HG03064 (cell line): ENCODE measurements around the gene FIS1.
"Not testable (repeated sequence)": the region's sequence is repeated elsewhere in the genome, so short reads cannot be mapped to it uniquely, and the experiment has no call there.

Source experiments
- ATAC-seq: cut with Tn5 transposase; IDR thresholded peaks from one replicate; pipeline ENCODE4 v1.9.1; 2021; ENCODE audit warnings: low read depth; ENCODE audit not compliant: unreplicated experiment

The FIS1 gene

DNA sequence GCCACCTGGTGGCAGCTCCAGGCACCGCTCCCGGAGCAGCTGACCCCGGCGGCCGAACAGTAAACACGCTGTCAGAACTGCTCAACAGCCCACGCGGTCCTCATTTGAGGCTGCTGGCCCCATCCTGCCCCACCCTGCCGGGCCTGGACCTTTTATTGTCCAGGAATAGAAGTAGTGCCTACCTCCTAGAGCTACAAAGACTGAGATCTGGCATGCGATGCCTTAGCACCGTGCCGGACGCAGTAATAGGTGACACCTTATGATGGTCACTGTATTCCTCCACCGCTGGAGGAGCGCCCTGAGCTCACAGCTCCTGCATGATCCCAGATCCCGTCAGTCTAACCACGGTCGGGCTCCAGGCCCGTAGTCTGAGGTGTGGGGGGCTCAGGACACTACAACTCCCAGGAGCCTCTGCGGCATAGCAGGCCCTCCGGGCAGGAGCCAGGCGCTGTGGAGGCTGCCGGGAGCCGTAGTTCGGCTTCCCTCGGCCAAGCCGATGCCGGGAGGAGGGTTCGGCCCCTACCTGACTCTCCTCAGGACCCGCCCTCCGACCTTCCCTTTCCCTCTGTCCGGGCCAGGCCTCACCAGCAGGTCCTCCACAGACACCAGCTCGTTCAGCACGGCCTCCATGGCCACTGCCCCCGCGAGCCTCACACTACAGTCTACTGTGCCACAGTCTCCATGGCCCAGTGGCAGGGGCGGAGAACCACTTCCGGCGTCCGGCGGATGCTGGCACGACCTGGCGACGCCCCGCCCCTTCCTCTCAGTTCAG, at the start of gene FIS1:
Gene FIS1, minus strand, starts transcription at position 707 of the 772 bp plus-strand sequence. Its CDS starts 77 bp downstream, at position 630.
- peak; percentile 93 for ATAC-seq

DNA sequence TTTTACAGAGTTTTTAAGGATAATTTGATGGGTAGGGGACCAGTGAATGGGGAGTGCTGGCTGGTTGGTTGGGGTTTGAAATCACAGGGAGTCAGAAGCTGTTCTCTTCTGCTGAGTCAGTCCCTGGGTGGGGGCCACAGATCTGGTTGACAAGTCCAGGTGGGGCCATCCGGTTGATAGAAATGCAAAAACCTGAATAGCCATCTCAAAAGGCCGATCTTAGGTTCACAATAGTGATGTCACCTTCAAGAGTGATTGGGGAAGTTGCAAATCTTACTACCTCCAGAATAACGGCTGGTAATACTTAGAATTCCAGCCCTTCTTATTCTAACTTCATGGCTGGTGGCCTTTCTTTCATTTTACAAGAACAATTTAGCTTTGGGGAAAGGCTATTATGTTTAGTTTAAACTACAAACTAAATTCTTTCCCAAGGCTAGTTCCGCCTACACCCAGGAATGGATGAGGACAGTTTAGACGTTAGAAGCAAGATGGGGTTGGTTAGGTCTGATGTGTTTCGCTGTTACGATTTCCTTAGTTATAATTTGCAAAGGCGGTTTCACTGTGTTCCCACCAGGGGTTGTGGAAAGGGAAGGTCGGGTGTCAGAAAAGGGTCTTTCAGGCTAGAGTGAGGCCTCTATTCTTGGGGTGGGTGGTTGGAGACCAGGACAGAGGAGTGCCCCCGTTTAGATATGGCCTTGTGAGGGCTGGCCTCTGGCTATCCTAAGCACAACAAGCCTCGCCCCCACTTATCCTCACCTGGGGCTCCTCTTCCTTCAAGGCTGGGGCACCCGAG, 49.4 kb upstream of the FIS1 start:
- ATAC-seq = no peak

DNA sequence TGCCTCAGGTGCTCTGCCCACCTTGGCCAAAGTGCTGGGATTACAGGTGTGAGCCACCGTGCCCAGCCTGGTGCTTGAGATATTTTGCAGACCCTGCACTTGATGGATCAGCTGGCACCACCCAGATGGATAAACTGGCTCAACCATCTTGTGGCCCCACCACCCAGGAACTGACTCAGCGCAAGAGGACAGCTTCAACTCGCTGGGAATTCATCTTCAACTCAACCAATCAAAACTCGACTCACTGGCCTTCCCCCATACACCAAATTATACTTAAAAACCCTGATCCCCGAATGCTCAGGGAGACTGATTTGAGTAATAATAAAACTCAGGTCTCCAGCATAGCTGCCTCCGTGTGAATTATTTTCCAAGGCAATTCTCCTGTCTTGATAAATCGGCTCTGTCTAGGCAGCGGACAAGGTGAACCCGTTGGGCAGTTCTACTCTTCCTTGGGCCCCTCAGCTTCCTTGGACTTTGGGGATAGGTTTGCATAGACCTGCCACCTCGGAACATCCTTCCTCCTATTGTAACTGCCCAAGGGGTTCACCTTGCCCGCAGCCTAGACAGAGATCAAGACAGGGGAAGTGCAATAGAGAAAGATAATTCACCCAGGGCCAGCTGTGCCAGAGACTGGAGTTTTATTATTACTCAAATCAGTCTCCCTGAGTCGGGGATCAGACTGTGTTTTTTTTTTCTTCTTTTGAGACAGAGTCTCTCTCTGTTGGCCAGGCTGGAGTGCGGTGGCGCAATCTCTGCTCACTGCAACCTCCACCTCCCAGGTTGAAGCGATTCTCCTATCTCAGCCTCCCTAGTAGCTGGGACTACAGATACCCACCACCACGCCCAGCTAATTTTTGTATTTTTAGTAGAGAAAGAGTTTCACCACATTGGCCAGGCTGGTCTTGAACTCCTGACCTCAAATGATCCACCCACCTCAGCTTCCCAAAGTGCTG, 48.5 kb upstream of the FIS1 start:
- not testable (repeated sequence) for ATAC-seq

DNA sequence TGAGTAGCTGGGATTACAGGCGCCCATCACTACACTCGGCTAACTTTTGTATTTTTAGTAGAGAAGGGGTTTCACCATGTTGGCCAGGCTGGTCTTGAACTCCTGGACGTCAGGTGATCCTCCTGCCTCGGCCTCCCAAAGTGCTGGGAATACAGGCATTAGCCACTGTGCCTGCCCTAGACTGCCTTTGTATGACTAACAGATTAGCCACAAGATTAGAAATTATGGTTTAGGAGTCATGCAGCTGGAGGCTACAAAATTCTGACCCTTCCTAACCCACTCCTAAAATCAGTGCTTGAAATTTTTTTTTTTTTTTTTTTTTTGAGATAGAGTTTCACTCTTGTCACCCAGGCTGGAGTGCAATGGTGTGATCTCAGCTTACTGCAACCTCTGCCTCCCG, 47.7 kb upstream of the FIS1 start:
- not testable (repeated sequence) for ATAC-seq

DNA sequence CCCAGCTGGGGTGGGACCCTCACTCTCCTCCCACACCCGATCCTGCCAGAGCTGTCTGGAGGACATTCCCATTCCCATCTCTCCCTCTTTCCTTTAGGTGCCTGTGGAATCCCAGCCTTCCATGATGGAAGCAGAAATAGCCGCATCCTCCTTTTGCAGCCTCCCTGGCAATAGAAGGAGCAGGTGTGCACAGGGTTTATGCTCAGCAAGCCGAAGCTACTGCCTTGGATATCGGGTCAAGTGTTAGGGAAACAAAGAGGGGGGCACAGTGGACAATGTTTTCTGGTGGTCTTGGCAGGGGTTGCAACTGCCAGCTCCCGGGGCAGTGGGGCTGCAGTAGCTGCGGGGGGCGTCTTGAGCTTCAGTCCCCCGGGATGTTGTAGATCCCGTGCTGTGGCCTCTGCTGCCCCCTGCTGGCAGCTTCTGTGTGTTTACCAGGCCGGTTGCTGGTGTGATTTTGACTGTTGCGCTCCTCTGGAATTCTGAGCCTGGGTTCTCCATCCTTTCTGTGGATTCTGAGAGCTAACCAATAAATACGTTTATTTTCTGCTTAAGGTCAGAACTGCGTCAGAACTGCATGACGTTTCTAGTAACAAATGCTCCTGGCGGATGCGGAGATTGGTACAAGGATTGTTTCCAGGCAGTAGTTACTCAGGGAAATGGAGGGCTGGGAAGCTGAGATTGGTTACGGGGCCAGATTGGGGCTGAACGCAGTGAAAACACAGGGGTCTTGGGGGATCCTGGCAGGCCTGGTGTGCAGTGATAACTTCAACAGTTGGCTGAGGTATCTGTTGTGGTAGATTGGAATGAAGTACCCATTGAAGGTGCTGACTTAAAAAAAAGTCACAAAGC, 45.5 kb upstream of the FIS1 start:
- ATAC-seq = not testable (repeated sequence)

DNA sequence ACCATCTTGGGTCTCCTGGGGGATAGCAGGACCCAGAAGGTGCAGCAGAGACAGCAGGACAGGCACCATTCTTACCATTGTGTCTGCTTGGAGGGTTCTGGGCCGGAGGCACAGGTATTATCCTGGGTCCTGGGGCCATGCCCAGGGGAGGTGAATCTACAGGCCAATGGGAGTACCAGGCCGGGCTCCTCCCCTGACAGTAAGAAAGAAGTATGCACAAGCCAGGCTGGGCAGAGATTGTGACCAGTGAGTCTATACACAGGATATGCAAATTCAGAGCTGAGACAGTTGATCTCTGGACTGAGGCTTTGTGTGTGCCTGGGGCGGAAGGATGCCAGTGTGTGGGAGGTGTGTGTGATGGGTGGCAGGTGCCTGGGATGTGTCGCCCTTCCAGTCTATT, 44.8 kb upstream of the FIS1 start:
- peak; percentile 88 for ATAC-seq

DNA sequence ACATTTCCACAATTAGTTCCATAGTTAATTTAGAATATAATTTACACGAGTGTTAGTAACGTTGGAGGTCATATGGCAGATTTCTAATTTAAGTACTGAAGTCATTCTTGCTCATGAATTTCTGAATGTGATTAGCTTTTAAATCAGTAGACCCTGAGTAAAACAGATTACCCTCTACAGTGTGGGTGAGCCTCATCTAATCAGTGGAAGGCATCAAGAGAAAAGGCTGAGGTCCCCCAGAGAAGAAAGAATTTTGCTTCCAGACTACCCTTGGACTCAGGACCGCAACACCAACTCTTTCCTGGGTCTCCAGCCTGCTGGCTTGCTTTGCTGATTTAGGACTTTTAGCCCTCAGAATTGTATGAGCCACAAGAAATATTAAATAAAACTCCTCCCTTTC, 43.6 kb upstream of the FIS1 start:
- ATAC-seq = no peak

DNA sequence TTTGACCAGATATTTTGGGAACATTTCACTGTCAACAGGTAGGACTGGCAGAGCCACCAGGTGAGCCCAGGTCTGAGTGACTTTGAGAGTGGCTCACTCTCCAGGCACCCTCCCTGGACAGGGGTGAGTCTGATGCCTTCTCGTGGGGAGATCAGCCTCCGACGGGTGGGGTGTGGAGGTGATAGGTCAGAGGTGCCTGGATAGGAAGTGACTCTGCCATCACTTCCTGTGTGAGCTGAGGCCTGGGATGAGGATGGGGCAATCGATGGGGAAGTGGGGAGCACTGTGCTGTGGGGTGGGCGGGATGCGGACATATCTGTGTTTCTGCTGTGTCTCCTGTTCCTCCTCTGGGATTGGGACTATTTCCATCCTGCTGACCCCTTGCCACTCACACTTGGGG, 42.2 kb upstream of the FIS1 start:
- no peak for ATAC-seq

DNA sequence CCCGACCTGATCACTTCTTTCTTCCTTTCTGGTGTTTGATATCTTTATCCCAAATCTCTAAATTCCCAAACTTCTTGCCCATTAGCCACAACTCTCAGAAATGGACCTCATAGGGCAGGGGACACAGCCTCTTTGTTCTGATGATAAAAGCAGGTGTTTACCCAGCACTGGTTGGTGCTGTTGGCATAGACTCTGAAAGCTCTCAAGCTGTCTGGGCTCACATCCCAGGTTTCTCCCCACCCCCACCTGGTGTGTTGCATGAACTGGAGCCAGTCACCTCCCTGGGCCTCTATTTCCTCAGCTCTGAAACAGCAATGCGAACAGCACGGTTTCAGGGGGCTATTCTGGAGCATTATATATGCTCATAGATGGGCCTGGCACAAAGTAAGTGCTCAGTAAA, 41.0 kb upstream of the FIS1 start:
- not testable (repeated sequence) for ATAC-seq

DNA sequence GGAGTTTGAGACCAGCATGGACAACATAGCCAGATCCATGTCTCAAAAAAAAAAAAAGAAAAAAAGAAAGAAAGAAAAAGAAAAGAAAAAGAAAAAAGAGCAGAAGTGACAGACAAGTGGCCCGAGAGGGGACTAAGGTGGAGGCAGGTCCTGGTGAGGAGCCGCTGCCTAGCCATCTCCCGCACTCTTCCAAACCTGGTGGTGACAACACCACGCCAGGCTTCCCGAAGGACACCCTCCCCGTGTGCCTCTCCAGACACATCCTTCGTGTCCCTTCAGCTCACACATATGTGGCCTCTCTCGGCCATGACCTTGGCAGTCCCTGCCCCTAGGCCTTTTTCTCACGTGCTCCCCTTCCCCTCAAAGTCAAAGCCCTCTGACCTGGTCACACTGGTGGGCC, 40.3 kb upstream of the FIS1 start:
- no peak for ATAC-seq

DNA sequence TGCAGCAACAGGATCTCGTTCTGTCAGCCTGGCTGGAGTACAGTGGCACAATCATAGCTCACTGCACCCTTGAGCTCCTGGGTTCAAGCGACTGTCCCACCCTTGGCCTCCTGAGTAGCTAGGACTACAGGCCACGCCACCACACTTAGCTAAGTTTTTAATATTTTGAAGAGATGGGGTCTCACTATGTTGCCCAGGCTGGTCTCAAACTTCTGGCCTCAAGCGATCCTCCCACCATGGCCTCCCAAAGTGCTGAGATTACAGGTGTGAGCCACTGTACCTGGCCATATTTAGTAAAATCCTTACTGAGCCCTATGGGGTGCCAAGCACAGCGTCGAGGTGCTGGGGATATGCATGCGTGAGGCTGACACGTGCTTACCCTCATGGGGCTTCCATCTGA, 36.0 kb upstream of the FIS1 start:
- not testable (repeated sequence) for ATAC-seq

DNA sequence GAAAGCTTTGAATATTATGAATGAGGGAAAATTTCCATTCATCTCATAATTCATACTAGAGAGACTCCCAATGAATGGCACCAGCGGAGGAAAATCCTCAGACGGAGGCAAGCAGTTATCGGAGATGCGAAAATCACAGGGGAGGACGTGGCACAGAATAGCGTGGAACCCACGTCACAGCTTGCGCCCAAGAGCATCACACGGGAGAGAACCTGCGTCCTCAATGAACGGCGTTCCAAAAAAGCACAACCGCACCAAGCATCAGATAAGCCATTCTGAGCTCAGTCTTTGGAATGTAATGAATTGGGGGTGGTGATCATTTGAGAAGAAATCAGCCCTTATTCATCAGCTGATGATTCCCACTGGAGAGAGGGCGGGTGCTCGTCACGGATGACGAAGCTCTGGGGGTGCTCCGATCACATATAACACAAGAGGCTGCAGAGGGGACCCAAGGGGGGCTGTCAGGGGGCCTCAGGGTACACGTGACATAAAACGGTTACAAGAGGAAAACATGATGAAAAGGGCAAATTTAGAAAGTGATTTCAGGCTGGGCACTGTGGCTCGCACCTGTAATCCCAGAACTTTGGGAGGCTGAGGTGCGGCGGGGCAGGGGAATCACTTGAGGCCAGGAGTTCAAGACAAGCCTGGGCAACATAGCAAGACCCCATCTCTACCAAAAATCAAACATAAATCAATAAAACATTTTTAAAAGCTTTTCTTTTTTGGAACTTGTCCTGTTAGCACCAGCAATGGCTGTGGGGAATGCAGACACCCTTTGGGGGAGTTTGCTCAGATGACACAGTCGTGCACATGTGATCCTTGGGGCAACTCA, 33.8 kb upstream of the FIS1 start:
- ATAC-seq = no peak

DNA sequence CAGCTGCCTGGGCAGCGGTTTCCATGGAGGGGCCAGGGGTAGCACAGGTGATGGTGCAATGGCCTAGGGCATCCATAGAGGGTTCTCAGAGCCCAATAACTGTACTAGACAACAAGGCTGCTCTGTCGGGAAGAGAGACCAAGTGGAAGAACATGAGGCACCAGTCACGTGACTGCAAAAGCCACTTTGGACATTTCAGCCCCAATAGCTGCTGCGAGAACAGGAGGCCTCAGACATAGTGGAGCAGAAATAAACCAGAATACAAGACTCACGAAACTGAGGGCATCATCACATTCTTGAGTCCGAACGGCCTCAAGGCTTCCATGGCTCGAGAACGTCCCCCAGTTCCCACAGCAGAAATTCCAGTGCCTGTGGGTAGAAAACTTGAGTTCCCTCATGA, 32.3 kb upstream of the FIS1 start:
- ATAC-seq = no peak

DNA sequence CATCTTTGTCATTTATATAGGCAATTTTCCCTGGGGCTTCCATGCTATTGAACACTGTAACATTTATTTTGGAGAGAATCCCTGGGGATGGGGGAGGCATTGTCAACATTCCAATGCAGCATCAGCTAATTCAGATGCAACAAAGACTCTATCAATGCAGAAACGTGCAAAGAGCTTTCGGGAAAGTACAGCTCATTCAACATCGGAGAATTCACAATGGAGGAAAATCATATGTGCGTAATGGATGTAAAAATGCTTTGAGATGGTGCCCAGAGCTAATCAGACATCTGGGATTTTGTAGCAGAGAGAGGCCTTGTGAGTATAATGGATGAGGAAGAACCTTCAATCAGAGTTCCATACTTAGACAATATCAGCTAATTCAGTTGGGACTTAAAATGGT, 28.3 kb upstream of the FIS1 start:
- no peak for ATAC-seq

DNA sequence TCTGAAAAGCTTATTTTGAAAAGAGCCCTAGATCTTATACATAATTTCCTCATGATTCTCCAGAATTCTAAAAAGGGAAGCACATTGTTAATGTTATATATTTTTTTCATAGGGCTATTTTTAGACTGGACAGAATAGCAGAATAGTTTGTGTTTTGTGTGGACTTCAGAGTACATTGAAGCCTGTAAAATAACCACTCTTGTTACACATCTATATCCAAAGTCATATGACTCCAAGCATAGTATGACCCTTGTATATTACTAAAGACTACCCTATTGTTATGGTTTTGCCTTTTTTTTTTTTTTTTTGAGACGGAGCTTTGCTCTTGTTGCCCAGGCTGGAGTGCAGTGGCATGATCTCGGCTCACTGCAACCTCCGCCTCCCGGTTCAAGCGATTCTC, 26.1 kb upstream of the FIS1 start:
- ATAC-seq = no peak

DNA sequence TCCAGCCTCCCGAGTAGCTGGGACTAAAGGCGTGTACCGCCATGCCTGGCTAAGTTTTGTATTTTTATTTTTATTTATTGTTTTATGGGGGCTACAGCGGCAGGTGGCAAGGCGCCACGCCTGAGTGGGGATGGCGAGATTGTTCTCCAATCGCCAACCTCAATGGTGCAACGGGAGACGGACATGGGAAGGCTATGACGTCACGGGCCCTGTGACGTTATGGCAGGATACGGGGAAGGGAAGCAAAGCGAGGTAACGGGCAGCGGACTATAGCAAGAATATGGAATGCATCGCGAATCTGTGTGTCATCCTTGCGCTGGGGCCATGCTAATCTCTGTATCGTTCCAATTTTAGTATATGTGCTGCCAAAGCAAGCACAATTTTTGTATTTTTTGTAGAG, 24.8 kb upstream of the FIS1 start:
- ATAC-seq = no peak

DNA sequence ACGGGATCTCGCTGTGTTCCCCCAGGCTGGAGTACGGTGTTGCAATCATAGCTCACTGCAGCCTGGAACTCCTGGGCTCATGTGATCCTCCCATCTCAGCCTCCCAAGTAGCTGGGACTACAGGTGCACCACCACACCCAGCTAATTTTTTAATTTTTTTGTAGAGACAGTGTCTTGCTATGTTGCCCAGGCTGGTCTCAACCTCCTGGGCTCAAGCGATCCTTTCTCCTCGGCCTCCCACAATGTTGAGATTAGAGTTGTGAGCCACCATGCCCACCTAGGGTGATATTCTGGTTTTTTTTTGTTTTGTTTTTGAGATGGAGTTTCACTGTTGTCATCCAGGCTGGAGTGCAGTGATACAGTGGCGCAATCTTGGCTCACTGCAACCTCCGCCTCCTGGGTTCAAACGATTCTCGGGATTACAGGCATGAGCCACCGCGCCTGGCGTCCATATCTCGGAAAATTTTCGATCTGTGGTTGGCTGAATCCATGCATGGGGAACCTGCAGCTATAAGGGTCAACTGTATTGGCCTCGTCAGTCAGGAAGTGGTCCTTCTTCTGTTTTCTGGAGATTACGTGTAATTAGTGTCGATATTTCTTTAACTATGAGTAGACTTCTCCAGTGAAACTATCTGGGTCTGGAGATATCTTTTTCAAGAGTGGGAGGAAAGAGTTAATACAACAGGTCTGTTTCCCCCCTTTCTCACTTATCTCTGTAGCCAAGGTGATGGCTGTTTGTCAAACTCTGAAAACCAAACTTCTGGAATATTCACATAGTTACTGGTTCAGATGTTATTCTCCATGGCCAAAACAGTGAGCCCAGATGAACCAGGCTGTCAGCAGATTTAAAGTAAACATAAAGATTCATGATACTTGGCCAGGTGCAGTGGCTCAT, 21.0 kb upstream of the FIS1 start:
- no peak for ATAC-seq

DNA sequence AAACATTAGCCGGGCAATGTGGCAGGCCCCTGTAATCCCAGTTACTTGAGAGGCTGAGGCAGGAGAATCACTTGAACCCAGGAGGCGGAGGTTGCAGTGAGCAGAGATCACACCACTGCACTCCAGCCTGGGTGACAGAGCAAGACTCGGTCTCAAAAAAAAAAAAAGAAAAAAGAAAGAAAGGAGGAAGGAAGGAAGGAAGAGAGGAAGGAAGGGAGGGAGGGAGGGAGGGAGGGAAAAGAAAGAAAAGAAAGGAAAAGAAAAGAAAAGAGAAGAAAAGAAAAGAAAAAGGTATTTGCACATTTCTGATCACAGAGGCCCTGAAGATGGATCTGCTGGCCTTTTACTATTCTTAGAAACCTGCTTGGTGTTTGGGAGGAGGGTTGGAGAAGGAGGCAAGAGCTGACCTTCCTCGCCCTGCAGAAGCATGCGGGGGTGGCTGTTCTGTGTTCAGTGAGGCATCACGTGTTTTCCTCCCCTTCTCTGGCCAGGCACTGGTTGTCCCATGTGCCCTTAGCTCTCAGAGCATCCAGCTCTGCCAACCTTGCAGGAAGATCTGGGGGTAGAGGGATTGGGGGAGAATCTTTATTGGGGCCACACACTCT, 19.3 kb upstream of the FIS1 start:
- not testable (repeated sequence) for ATAC-seq
